HG02623 (cell line): ENCODE measurements around the gene RPL26.
"Not testable (repeated sequence)": the region's sequence is repeated elsewhere in the genome, so short reads cannot be mapped to it uniquely, and the experiment has no call there.

Source experiments
- ATAC-seq: cut with Tn5 transposase; IDR thresholded peaks from one replicate; pipeline ENCODE4 v1.9.1; 2021; ENCODE audit warnings: moderate library complexity; ENCODE audit not compliant: unreplicated experiment

RPL26 gene

GRCh38 chr17:8369944-8370343, 13.0 kb downstream of the RPL26 start:
- ATAC-seq = no peak

GRCh38 chr17:8368193-8368592, 14.8 kb downstream of the RPL26 start:
- no peak for ATAC-seq

GRCh38 chr17:8366231-8366630, 16.8 kb downstream of the RPL26 start:
- no peak for ATAC-seq

GRCh38 chr17:8365143-8365542, 17.9 kb downstream of the RPL26 start:
- no peak for ATAC-seq

GRCh38 chr17:8362651-8363332, 20.2 kb downstream of the RPL26 start:
- ATAC-seq = no peak

GRCh38 chr17:8360751-8361150, 22.2 kb downstream of the RPL26 start:
- no peak for ATAC-seq

- ATAC-seq = no peak
Observed at GRCh38 chr17:8360260-8360659, 22.7 kb downstream of the RPL26 start.

GRCh38 chr17:8359769-8360168, 23.2 kb downstream of the RPL26 start:
- no peak for ATAC-seq

- no peak for ATAC-seq
Observed at GRCh38 chr17:8357910-8358309, 25.1 kb downstream of the RPL26 start.

GRCh38 chr17:8354236-8354635, 28.8 kb downstream of the RPL26 start:
- ATAC-seq = no peak

GRCh38 chr17:8353736-8354135, 29.3 kb downstream of the RPL26 start:
- no peak for ATAC-seq

GRCh38 chr17:8350339-8350738, 32.7 kb downstream of the RPL26 start:
- ATAC-seq = no peak

- not testable (repeated sequence) for ATAC-seq
Observed at GRCh38 chr17:8347001-8347400, 36.0 kb downstream of the RPL26 start.

GRCh38 chr17:8345951-8346665, 36.9 kb downstream of the RPL26 start:
- ATAC-seq = no peak

- no peak for ATAC-seq
Observed at GRCh38 chr17:8345052-8345690, 37.8 kb downstream of the RPL26 start.

GRCh38 chr17:8341456-8341855, 41.5 kb downstream of the RPL26 start:
- ATAC-seq = no peak

GRCh38 chr17:8339540-8339939, 43.5 kb downstream of the RPL26 start, which contains the start of gene ODF4:
Gene ODF4 (plus strand): TSS chr17:8339840. CDS start chr17:8340052, 212 bp downstream.
- ATAC-seq = no peak

GRCh38 chr17:8338753-8339140, 44.2 kb downstream of the RPL26 start:
- no peak for ATAC-seq

GRCh38 chr17:8337802-8338752, 44.9 kb downstream of the RPL26 start:
- ATAC-seq = no peak

- no peak for ATAC-seq
Observed at GRCh38 chr17:8333281-8333680, 49.7 kb downstream of the RPL26 start.

GRCh38 chr17:8332688-8333087, 50.3 kb downstream of the RPL26 start:
- ATAC-seq = no peak
